ENCODE measurements around the gene ZIM2.

ZIM2 gene

DNA sequence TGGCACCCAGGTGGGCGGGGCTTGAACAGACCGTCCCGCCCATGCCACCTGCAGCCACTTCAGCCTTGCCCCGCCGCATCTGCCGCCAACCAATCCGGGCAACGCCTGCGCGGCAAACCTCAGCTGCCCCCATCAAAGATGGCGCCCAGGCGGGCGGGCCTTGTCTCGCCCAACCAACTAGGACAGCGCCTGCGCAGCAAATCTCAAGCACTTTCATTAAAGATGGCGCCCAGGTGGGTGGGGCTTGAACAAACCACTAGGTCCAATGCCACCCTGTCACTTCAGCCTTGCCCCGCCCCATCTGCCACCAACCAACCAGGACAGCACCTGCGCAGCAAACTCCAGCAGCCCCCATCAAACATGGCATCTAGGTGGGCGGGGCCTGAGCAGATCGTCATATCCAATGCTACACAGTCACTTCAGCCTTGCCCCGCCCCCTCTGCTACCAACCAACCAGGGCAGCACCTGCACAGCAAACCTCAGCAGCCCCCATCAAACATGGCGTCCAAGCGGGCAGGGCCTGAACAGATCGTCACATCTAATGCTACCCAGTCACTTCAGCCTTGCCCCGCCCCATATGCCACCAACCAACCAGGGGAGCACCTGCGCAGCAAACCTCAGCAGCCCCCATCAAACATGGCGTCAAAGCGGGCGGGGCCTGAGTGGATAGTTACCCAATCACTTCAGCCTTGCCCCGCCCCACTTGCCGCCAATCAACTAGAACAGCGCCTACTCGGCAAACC is 1.4 kb downstream of the ZIM2 start:
- peak; percentile 98 for DNase-seq

- DNase-seq: peak; percentile 90
Observed at GRCh38 chr19:56838024-56838908, 2.3 kb downstream of the ZIM2 start.

DNA sequence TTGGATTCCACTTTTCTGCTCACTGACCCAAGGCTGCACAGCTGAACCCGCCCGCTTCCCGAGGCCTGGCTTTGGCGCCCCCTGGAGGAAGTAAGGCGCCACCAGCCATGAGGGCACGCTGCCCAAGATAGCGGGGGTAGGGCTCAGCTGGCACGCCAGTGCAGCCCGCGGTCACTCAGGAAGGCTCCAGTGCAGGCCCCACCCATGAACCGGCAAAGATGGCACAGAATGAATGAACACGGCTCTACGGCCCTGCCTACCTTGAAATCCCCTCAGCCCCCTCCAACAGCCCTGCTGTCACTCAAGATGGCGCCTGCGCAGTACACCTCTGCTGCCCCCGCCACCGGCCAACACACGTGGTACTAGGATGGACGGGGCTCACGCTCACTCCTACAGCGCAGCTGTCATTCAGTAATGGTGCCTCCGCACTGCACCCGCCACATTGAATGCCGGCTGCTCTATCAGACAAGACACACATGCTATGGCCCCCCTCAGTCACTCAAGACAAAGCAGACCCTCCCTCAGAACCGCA is 3.0 kb downstream of the ZIM2 start:
- peak; percentile 91 for DNase-seq

DNA sequence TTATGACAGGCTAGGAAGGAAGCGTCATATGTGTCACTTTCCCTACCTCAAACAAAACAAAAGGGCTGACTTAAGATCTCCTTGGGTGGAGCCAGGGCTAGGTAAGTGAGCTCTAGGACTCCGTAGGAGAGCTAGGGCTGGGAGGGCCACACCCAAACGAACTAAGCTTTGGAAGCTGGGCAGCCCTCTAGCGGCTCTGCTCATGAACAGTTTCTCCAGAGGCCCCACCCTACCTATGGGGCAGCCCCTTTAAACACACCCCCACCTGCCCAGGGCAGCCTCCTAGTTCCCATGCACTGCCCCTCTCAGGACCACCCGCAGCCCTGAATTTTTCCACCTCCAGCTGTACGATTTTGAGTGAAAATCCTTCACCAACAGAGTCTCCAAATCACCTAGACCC is 3.5 kb downstream of the ZIM2 start:
- DNase-seq: peak; percentile 30

- DNase-seq: no peak
Observed at GRCh38 chr19:56836059-56836458, 4.5 kb downstream of the ZIM2 start.

DNA sequence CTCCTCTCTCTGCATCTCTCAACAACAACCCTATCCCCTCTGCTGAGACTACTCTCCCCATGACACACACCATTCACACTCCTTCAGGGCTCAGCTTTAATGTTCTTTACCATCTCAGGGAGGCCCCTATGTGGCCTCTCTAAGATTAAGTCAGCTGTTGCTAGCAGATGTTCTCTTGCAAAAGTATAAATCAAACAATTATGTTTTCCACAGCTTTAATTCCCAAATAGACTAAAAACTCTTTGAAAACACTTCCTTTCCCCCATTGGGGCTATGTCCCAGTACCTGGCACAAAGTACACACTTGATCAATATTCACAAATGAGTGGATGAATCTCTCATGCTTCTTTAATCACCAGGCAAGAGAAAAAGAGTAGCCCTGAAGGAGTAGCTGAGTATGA is 5.1 kb downstream of the ZIM2 start:
- DNase-seq: no peak

DNA sequence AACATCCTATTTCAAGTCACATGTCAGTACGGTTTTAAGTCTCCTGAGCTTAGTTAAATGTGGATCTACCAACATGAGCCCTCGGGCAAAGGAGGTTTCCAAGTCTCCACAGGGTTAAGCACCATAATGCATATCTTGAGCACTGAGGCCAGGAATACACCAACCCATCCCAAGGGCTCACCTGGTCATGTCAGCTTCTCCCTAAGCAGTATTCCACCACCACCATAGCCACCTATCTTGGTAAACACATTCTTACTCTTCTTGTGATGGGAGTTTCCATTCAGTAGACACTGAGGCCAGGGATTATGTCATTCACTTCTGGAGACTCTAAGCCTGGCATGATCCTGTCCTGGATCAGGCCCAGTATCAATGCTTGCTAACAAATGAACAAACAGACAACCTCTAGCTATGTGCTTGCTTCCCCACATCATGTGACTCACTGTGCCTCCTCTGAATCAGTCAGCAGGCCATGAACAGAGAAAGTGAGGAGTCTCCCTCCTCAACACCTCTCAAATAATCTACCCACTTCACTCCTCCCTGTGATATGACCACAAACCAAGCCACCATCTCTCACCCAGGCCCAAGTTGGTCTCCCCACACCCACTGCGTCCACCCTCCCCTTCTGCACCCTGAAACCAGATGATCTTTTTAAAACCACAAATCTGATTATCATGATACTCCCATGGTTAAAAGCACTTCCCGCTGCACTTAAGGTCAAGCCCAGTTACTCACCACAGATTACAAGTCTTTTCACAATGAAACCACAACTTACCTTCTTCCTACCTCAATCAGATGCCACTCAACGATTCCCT is 5.8 kb downstream of the ZIM2 start:
- no peak for DNase-seq

DNA sequence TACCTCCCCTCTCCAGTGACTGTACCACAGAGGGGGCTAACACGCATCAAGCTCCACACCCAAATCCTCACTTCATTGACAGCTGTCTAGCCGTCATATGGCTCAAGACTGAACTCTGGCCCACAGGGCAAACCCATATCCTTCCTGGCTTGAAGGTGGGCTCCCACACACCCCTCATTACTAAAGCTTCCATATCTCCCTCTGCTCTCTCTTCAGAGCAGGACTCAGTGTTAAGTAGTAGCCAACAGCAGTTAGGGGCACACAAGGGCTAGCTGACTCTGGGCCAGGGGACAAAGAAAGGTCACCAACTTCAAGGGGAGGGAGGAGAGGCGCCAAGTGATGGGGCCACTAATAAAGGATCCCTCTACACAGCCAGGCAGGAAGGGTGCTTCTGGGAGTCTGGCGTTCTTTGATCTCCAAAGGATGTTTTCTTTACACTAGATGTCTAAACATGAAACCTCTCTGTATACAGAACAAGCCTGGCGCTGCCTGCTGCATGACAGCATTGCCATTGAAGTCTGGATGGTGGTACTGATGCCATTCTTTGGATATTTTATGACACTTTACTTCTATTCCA is 8.1 kb downstream of the ZIM2 start:
- DNase-seq: no peak

GRCh38 chr19:56831255-56831654 is 9.3 kb downstream of the ZIM2 start:
- peak; percentile 53 for DNase-seq

- no peak for DNase-seq
Observed at GRCh38 chr19:56829596-56829995, 10.9 kb downstream of the ZIM2 start.

DNA sequence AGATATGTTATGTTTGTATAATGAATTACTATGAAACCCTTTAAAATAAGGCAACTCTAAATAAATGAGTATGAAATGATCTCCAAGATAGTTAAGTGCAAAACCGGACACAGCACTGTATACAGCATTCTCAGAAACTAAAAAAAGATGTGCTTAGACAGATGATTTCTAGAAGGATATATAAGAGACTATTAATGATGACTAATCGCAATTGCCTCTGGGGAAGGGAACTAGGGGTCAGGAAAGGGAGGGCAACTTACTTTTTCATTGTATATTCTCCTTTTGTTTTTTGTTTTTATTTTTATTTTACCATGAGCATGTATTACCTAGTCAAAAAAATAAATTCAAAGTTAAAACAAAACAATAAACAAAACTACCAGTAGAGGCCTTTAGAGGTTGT is 12.8 kb downstream of the ZIM2 start:
- no peak for DNase-seq

GRCh38 chr19:56823956-56824355 is 16.6 kb downstream of the ZIM2 start:
- DNase-seq: no peak

DNA sequence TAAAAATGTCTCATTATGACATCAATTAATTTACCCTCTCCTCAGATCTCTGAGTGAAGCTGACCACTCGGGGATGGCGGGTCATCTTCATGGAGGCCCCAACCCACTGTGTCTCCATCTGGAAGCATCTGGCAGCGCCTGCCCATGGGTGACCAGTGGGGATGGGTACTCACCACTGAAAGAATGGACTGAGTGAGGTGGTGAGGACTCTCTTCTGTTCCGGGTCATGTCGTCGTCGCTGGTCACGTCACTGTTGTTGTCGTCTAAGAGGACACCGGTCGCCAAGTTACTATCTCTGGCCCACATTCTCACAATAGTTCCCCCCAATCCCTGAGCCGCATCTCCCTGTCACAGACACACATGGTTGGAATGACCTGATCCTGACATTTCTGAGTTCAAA is 17.1 kb downstream of the ZIM2 start:
- no peak for DNase-seq

- DNase-seq: no peak
Observed at GRCh38 chr19:56822755-56823154, 17.8 kb downstream of the ZIM2 start.

DNA sequence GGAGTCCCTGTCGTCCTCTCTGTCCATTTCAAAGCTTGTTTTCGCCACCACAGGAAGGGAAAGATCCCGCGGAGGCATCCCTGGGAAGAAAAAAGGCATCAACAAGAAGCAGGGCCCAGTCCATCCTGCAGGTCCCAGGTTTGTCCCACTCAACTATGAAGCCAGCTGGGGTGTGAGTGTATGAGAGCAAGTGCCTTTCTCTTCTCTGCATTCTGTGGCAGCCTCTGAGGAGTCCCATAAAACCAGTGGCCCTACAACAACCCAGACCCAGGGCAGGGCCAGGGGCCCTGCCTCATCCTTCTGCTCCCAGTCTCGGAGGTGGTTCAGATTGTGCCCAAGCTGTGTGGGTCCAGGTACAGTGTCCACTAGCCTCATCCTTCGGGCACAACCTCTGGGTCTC is 18.9 kb downstream of the ZIM2 start:
- no peak for DNase-seq

GRCh38 chr19:56821209-56821608 is 19.3 kb downstream of the ZIM2 start:
- no peak for DNase-seq

DNA sequence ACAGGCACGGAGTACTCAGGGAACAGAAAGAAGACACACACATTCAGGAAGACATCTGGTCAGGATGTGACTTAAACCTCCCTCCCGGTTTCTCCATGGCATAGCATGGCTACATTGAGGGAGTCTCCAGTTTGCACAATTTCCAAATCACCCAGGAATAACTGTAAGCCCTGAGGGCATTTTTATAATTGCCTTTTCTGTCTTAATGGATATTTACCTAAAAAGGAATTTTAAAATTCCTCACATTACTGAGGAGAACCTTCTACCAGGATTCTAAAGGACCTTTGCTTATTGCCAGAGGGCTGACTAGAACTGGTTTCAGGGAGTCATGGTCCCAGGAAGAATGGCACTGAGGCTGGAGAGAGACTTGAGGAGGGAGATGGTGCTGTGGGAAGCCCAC is 21.4 kb downstream of the ZIM2 start:
- no peak for DNase-seq

DNA sequence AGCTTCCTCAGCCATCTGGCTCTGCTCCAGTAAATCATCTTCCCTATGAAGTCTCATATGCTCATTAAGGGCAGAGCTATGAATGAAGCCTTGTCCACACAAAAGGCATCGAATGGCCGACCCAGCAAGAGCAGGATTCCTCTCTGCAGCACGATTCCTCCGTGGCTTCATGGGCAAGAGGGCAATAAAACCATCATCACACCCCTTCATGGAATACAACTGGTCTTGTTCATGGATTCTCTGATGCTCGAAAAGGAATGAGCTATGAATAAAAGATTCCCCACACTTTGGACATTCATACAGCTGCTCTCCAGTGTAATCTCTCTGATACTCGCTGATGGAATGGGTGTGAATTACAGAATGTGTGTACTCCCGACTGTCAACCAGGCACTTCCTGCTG is 25.9 kb downstream of the ZIM2 start:
- no peak for DNase-seq

GRCh38 chr19:56813531-56813930 is 27.0 kb downstream of the ZIM2 start:
- no peak for DNase-seq

GRCh38 chr19:56811480-56811879 is 29.0 kb downstream of the ZIM2 start:
- no peak for DNase-seq

GRCh38 chr19:56810260-56810659 is 30.3 kb downstream of the ZIM2 start:
- no peak for DNase-seq

DNA sequence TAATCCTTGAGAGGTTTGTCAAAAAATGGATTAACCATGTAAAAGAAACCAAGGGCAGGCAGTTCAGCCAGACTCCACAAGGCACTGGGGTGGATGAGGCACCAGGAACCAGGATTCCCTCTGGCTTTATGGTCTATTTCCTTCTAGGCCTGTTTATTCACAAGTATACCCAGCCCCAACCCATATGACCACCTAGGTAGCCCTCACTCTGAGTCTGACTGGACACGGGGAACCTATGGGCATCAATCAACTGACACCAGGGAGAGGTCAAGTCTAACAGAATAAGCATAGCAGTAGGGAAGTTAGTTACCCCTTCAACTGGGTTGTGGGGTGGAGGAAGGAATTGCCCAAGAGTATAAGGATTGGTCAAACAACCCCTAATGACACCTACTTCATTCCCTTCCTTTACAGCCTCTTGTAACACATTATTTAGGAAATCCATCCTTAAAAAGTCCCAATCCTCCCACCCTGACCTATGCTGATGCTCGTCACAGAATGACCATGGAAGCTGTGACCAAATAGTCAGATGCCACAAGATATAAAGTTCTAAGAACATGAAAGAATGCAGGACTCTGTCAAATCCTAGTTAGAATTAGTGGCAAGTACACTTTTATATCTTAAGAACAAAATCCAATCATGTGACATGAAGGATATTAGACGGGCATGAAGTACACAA is 31.7 kb downstream of the ZIM2 start:
- DNase-seq: no peak
